MM.1S (cell line): ENCODE data around the gene UNK.

ENCODE experiments used
- DNase-seq: peaks from one replicate; pipeline ENCODE4 v3.0.0-alpha.2; 2015
- H2AFZ ChIP-seq: fragments of 300-600 bp; sonication (generic); 2 replicates; pipeline ENCODE4 v1.6.0; 2016; ENCODE audit warnings: antibody characterized with exemption, low read length
- H3F3A ChIP-seq: fragments of 300-600 bp; sonication (generic); 2 replicates; pipeline ENCODE4 v1.6.1; 2016; ENCODE audit warnings: mild to moderate bottlenecking, antibody characterized with exemption, low read length, moderate library complexity, mixed read lengths; ENCODE audit not compliant: insufficient read depth
- H3K27ac ChIP-seq: fragments of 300-600 bp; sonication (generic); 2 replicates; pipeline ENCODE4 v1.5.1; 2016; ENCODE audit warnings: mild to moderate bottlenecking, low read length
- H3K27me3 ChIP-seq: fragments of 300-600 bp; sonication (generic); replicated peaks from 2 replicates; pipeline ENCODE4 v1.6.0; 2016; ENCODE audit warnings: low read length; ENCODE audit not compliant: insufficient read depth
- H3K36me3 ChIP-seq: fragments of 300-600 bp; sonication (generic); replicated peaks from 2 replicates; pipeline ENCODE4 v1.6.1; 2016; ENCODE audit warnings: mild to moderate bottlenecking, low read length, mixed read lengths; ENCODE audit not compliant: insufficient read depth
- H3K4me1 ChIP-seq: fragments of 300-600 bp; sonication (generic); 2 replicates; pipeline ENCODE4 v1.6.1; 2016; ENCODE audit warnings: low read length, mixed read lengths
- H3K4me2 ChIP-seq: fragments of 300-600 bp; sonication (generic); 2 replicates; pipeline ENCODE4 v1.6.0; 2016; ENCODE audit warnings: low read depth, low read length
- H3K4me3 ChIP-seq: fragments of 300-600 bp; sonication (generic); 2 replicates; pipeline ENCODE4 v1.5.1; 2016; ENCODE audit warnings: low read length, mixed read lengths
- H3K79me2 ChIP-seq: fragments of 300-600 bp; sonication (generic); 2 replicates; pipeline ENCODE4 v1.6.1; 2016; ENCODE audit warnings: mixed run types, low read length, mixed read lengths
- H3K9ac ChIP-seq: fragments of 300-600 bp; sonication (generic); 2 replicates; pipeline ENCODE4 v1.6.1; 2016; ENCODE audit warnings: low read length, mixed read lengths
- H3K9me2 ChIP-seq: fragments of 300-600 bp; sonication (generic); replicated peaks from 2 replicates; pipeline ENCODE4 v1.6.1; 2016; ENCODE audit warnings: mild to moderate bottlenecking, low read length, mixed read lengths; ENCODE audit not compliant: insufficient read depth
- H3K9me3 ChIP-seq: fragments of 300-600 bp; sonication (generic); replicated peaks from 2 replicates; pipeline ENCODE4 v1.6.1; 2016; ENCODE audit warnings: mild to moderate bottlenecking, low read length, mixed read lengths; ENCODE audit not compliant: insufficient read depth
- H4K20me1 ChIP-seq: fragments of 300-600 bp; sonication (generic); 2 replicates; pipeline ENCODE4 v1.6.1; 2016; ENCODE audit warnings: mild to moderate bottlenecking, low read length, moderate library complexity, mixed read lengths; ENCODE audit not compliant: insufficient read depth
- EZH2 ChIP-seq: fragments of 300-600 bp; sonication (generic); optimal IDR thresholded peaks from 2 replicates; pipeline ENCODE3; 2017; ENCODE audit warnings: low read depth, mild to moderate bottlenecking, antibody characterized with exemption, low read length, mixed read lengths
- EZH2phosphoT487 ChIP-seq: fragments of 300-600 bp; sonication (generic); IDR thresholded peaks from 2 replicates; pipeline ENCODE4 v1.6.1; 2018; ENCODE audit warnings: antibody characterized with exemption, low read length
- TF ChIP-seq, protein P1 (sequence below): fragments of 300-600 bp; sonication (generic); IDR thresholded peaks from 2 replicates; pipeline ENCODE4 v1.5.1; 2016; ENCODE audit warnings: antibody characterized with exemption, low read length, mixed read lengths

The UNK gene

GRCh38 chr17:75743625-75744206, 40.9 kb upstream of the UNK start:
- no peak overlapping the region for H3K27ac ChIP-seq
- H3K36me3 ChIP-seq, result no peaks in the 10 kb centered on the region
- no peaks in the 10 kb centered on the region for H3F3A ChIP-seq
- no peaks in the 10 kb centered on the region for H3K27me3 ChIP-seq
- TF ChIP-seq EZH2 (no peak), EZH2phosphoT487 (no peak)
- TF ChIP-seq, protein P1, sequence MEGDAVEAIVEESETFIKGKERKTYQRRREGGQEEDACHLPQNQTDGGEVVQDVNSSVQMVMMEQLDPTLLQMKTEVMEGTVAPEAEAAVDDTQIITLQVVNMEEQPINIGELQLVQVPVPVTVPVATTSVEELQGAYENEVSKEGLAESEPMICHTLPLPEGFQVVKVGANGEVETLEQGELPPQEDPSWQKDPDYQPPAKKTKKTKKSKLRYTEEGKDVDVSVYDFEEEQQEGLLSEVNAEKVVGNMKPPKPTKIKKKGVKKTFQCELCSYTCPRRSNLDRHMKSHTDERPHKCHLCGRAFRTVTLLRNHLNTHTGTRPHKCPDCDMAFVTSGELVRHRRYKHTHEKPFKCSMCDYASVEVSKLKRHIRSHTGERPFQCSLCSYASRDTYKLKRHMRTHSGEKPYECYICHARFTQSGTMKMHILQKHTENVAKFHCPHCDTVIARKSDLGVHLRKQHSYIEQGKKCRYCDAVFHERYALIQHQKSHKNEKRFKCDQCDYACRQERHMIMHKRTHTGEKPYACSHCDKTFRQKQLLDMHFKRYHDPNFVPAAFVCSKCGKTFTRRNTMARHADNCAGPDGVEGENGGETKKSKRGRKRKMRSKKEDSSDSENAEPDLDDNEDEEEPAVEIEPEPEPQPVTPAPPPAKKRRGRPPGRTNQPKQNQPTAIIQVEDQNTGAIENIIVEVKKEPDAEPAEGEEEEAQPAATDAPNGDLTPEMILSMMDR, result no peak
- no peak overlapping the region for H3K4me2 ChIP-seq
- no peak overlapping the region for H3K9ac ChIP-seq
- no peaks in the 10 kb centered on the region for H4K20me1 ChIP-seq
- DNase-seq, result no peak
- H3K9me2 ChIP-seq, result no peaks in the 10 kb centered on the region
- H3K9me3 ChIP-seq, result no peaks in the 10 kb centered on the region
- no peak overlapping the region for H3K4me3 ChIP-seq
- H3K79me2 ChIP-seq, result no peaks in the 10 kb centered on the region
- H3K4me1 ChIP-seq, result no peaks in the 10 kb centered on the region
- no peak overlapping the region for H2AFZ ChIP-seq

GRCh38 chr17:75748706-75749105, 35.9 kb upstream of the UNK start:
- Histone ChIP-seq H3K36me3 (no peaks in the 10 kb centered on the region), H3K4me2 (no peak overlapping the region), H3K9me3 (no peaks in the 10 kb centered on the region), H3K4me3 (no peak overlapping the region), H3K79me2 (no peaks in the 10 kb centered on the region), H3K4me1 (no peaks in the 10 kb centered on the region), H3K27me3 (no peaks in the 10 kb centered on the region), H4K20me1 (no peaks in the 10 kb centered on the region), H3K27ac (no peak overlapping the region), H2AFZ (no peak overlapping the region), H3K9me2 (no peaks in the 10 kb centered on the region), H3F3A (no peaks in the 10 kb centered on the region), H3K9ac (no peak overlapping the region)
- no peak for TF ChIP-seq EZH2
- no peak for TF ChIP-seq EZH2phosphoT487
- TF ChIP-seq, protein P1, result no peak
- DNase-seq, result no peak

DNA sequence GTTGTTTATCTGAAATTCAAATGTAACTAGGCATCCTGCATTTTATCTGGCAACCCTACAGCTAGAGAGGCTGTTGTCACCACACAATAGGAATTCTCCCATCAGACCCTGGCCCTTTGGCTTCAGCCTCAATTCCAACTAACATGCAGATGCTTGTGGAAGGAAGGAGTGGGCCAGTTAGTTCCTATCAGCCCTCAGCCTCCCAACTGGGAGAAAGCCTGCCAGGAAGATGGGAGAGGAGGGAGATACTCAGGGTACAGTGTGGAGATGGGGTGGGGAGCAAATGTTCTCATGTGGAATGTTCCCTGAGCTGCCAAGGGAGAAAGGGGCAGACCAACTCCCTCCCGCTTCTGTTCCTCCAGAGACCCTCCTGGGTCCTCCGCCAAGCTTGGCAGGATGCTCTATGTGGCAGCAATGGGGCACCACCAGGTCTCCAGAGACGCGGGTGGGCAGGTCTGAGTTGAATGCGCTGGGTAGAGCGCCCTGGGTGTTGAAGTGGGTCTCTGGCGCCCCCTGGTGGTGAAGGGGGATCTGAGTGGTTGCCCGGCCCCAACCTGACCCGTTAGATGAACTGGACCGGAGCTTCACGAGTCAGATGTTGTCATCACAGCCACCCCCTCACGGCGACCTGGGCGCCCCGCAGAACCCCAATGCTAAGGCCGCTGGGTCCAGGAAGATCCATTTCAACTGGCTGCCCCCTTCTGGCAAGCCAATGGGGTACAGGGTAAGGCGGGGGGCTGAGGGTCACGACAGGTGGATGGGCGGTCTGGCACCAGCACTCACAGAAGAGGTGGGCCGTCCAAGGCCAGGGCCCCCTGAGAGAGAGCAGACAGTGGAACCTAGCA, 34.8 kb upstream of the UNK start:
- Histone ChIP-seq H3K27me3 (no peaks in the 10 kb centered on the region), H3K9ac (no peak overlapping the region), H3K9me3 (no peaks in the 10 kb centered on the region), H3F3A (no peaks in the 10 kb centered on the region), H3K4me1 (peaks cover 6% of the 10 kb centered on the region), H4K20me1 (no peaks in the 10 kb centered on the region), H3K27ac (no peak overlapping the region), H3K4me3 (no peak overlapping the region), H3K36me3 (no peaks in the 10 kb centered on the region), H2AFZ (peak overlapping the region; percentile 44; the same call in 1 of the 2 replicates), H3K79me2 (no peaks in the 10 kb centered on the region), H3K4me2 (peak overlapping the region; percentile 33; the same call in 1 of the 2 replicates), H3K9me2 (no peaks in the 10 kb centered on the region)
- TF ChIP-seq EZH2phosphoT487, result no peak
- TF ChIP-seq, protein P1, result peak; percentile 89
- TF ChIP-seq EZH2, result no peak
- DNase-seq, result peak; percentile 75
